OCI-LY3 (cell line): ENCODE data around the gene TBC1D21.

Experiments used
- H2AFZ ChIP-seq: fragments of 200-600, 300-600 bp; shearing (Covaris generic); 2 replicates; pipeline ENCODE4 v1.6.0; 2014; ENCODE audit warnings: antibody characterized with exemption, low read depth, low read length
- H3K27ac ChIP-seq: fragments of 200-600, 300-600 bp; sonication (generic); 2 replicates; pipeline ENCODE4 v1.5.1; 2014; ENCODE audit warnings: mild to moderate bottlenecking, low read length, moderate library complexity, mixed read lengths
- H3K27me3 ChIP-seq: fragments of 200-600, 300-600 bp; sonication (generic); 2 replicates; pipeline ENCODE4 v1.6.1; 2014; ENCODE audit warnings: low read depth, low read length, mixed read lengths
- H3K36me3 ChIP-seq: fragments of 200-600, 300-600 bp; sonication (generic); replicated peaks from 2 replicates; pipeline ENCODE3; 2014; ENCODE audit warnings: low read depth, low read length, mixed read lengths
- H3K4me1 ChIP-seq: fragments of 300-600, 200-600 bp; sonication (generic); 2 replicates; pipeline ENCODE4 v1.6.1; 2014; ENCODE audit warnings: low read length, mixed read lengths
- H3K4me2 ChIP-seq: fragments of 200-600, 300-600 bp; sonication (generic); 2 replicates; pipeline ENCODE4 v1.6.1; 2014; ENCODE audit warnings: low read length, mixed read lengths
- H3K4me3 ChIP-seq: fragments of 300-600, 200-600 bp; sonication (generic); 2 replicates; pipeline ENCODE4 v1.5.1; 2014; ENCODE audit warnings: antibody characterized with exemption, mild to moderate bottlenecking, low read length, moderate library complexity
- H3K79me2 ChIP-seq: fragments of 300-600, 200-600 bp; shearing (Covaris generic); 2 replicates; pipeline ENCODE4 v1.6.1; 2014; ENCODE audit warnings: mild to moderate bottlenecking, low read length, mixed read lengths
- H3K9ac ChIP-seq: fragments of 300-600, 200-600 bp; shearing (Covaris generic); 2 replicates; pipeline ENCODE4 v1.6.0; 2014; ENCODE audit warnings: mild to moderate bottlenecking, low read length, moderate library complexity
- H3K9me3 ChIP-seq: fragments of 200-600, 300-600 bp; shearing (Covaris generic); 2 replicates; pipeline ENCODE4 v1.6.1; 2014; ENCODE audit warnings: low read length, mixed read lengths; ENCODE audit not compliant: insufficient read depth
- H4K20me1 ChIP-seq: fragments of 200-600, 300-600 bp; sonication (generic); 2 replicates; pipeline ENCODE4 v1.6.1; 2016; ENCODE audit warnings: low read length, mixed read lengths; ENCODE audit not compliant: insufficient read depth
- CTCF ChIP-seq: fragments of 200-600, 300-600 bp; sonication (generic); IDR thresholded peaks from 2 replicates; pipeline ENCODE4 v1.5.1; 2014; ENCODE audit warnings: antibody characterized with exemption, low read length, low read depth
- EZH2phosphoT487 ChIP-seq: fragments of 200-600 bp; shearing (Covaris generic); IDR thresholded peaks from 2 replicates; pipeline ENCODE4 v1.6.1; 2018; ENCODE audit warnings: antibody characterized with exemption, mixed run types, low read depth

Gene TBC1D21

GRCh38 chr15:73930371-73930770 is 57.0 kb downstream of the TBC1D21 start:
- Histone ChIP-seq H3K4me1 (no peaks in the 10 kb centered on the region), H3K9ac (no peak overlapping the region), H3K27ac (no peak overlapping the region), H3K36me3 (no peaks in the 10 kb centered on the region), H3K9me3 (no peaks in the 10 kb centered on the region), H3K27me3 (no peaks in the 10 kb centered on the region), H4K20me1 (no peaks in the 10 kb centered on the region), H3K4me2 (no peak overlapping the region), H3K79me2 (no peaks in the 10 kb centered on the region), H2AFZ (no peak overlapping the region), H3K4me3 (no peak overlapping the region)
- TF ChIP-seq EZH2phosphoT487 (no peak), CTCF (no peak)

GRCh38 chr15:73930790-73931281 is 57.5 kb downstream of the TBC1D21 start:
- Histone ChIP-seq H3K36me3 (no peaks in the 10 kb centered on the region), H4K20me1 (no peaks in the 10 kb centered on the region), H3K9me3 (no peaks in the 10 kb centered on the region), H3K4me3 (no peak overlapping the region), H3K9ac (no peak overlapping the region), H3K79me2 (no peaks in the 10 kb centered on the region), H3K27me3 (no peaks in the 10 kb centered on the region), H2AFZ (no peak overlapping the region), H3K4me2 (no peak overlapping the region), H3K27ac (no peak overlapping the region), H3K4me1 (no peaks in the 10 kb centered on the region)
- TF ChIP-seq CTCF (no peak), EZH2phosphoT487 (no peak)

GRCh38 chr15:73931441-73931840 is 58.1 kb downstream of the TBC1D21 start:
- H3K36me3 ChIP-seq = no peaks in the 10 kb centered on the region
- no peak overlapping the region for H3K4me3 ChIP-seq
- TF ChIP-seq CTCF (no peak), EZH2phosphoT487 (no peak)
- H3K27me3 ChIP-seq = no peaks in the 10 kb centered on the region
- H2AFZ ChIP-seq = no peak overlapping the region
- no peak overlapping the region for H3K4me2 ChIP-seq
- H4K20me1 ChIP-seq = no peaks in the 10 kb centered on the region
- no peaks in the 10 kb centered on the region for H3K79me2 ChIP-seq
- H3K27ac ChIP-seq = no peak overlapping the region
- no peak overlapping the region for H3K9ac ChIP-seq
- H3K9me3 ChIP-seq = no peaks in the 10 kb centered on the region
- no peaks in the 10 kb centered on the region for H3K4me1 ChIP-seq

GRCh38 chr15:73932381-73933191 is 59.2 kb downstream of the TBC1D21 start:
- H2AFZ ChIP-seq = no peak overlapping the region
- H3K79me2 ChIP-seq = no peaks in the 10 kb centered on the region
- no peak overlapping the region for H3K4me2 ChIP-seq
- H3K36me3 ChIP-seq = no peaks in the 10 kb centered on the region
- H3K27ac ChIP-seq = no peak overlapping the region
- no peaks in the 10 kb centered on the region for H3K4me1 ChIP-seq
- no peaks in the 10 kb centered on the region for H4K20me1 ChIP-seq
- H3K4me3 ChIP-seq = no peak overlapping the region
- no peak overlapping the region for H3K9ac ChIP-seq
- TF ChIP-seq CTCF = no peak
- TF ChIP-seq EZH2phosphoT487 = no peak
- no peaks in the 10 kb centered on the region for H3K27me3 ChIP-seq
- H3K9me3 ChIP-seq = no peaks in the 10 kb centered on the region
